Upper lobe of left lung (tissue), 6 donors: Measurements from ENCODE around the gene SEMA3A. TPM values are rescaled to one million over a fixed set of nuclear protein-coding genes. Genes with fewer than 3 reads are reported as not detected.

ENCODE experiments used
- ATAC-seq, 2 donors: fragments of 200-7000 bp; cut with Tn5 transposase; one replicate each; pipeline ENCODE4 v1.9.1; 2022; ENCODE audit warnings: mild to moderate bottlenecking in 2 of 2, moderate library complexity in 2 of 2; ENCODE audit not compliant: low FRiP score in 2 of 2
- DNase-seq, 2 donors: peaks; one replicate each; pipeline ENCODE4 v3.0.0-alpha.2; 2019 to 2020
- H3K27ac ChIP-seq, 4 donors: fragments of 200-600 bp; sonication (generic); one replicate each; pipeline ENCODE4 v1.5.1; 2016 to 2019
- H3K27me3 ChIP-seq, 4 donors: fragments of 200-600 bp; sonication (generic); one replicate each; pipeline ENCODE4 v1.5.1; 2017 to 2019
- H3K36me3 ChIP-seq, 4 donors: fragments of 200-600 bp; sonication (generic); one replicate each; pipeline ENCODE4 v1.5.1; 2016 to 2019
- H3K4me1 ChIP-seq, 4 donors: fragments of 200-600 bp; sonication (generic); one replicate each; pipeline ENCODE4 v1.5.1; 2018 to 2019
- H3K4me3 ChIP-seq, 4 donors: fragments of 200-600 bp; sonication (generic); one replicate each; pipeline ENCODE4 v1.5.1; 2017 to 2019; ENCODE audit warnings: mild to moderate bottlenecking in 2 of 4, moderate library complexity in 1 of 4
- H3K9me3 ChIP-seq, 4 donors: fragments of 200-600 bp; sonication (generic); one replicate each; pipeline ENCODE4 v1.5.1; 2018 to 2019
- EP300 ChIP-seq, 4 donors: sonication (generic); formaldehyde crosslinking; IDR thresholded peaks; one replicate each; pipeline ENCODE4 v1.5.1; 2017; ENCODE audit warnings: antibody characterized with exemption in 4 of 4, control low read depth in 2 of 4
- POLR2A ChIP-seq, 4 donors: fragments of 450-650 bp; IDR thresholded peaks; one replicate each; pipeline ENCODE4 v1.5.1; 2016 to 2017; ENCODE audit warnings: antibody characterized with exemption in 4 of 4, mild to moderate bottlenecking in 2 of 4
- POLR2AphosphoS5 ChIP-seq, 2 donors: sonication (generic); formaldehyde crosslinking; IDR thresholded peaks; one replicate each; pipeline ENCODE4 v1.5.1; 2017; ENCODE audit warnings: antibody characterized with exemption in 2 of 2
- WGBS, 2 donors: methylation state at CpG; one replicate each; pipeline ENCODE4 v1.1.5; 2017 to 2018; 5-methylcytosine and 5-hydroxymethylcytosine counted together
- total RNA-seq, 6 donors: library from RNA; depleted of rRNA in 4 of 6; stranded (reverse); fragments of >200 nt in 4 of 6; gene quantifications; one replicate each; pipeline versions ENCODE4 v1.1.0 to v1.2.1, GENCODE V29; 2016 to 2021
- TF ChIP-seq, protein P1 (sequence below), 6 experiments: fragments of 450-650 bp in 4 of 6; fragments of 200-600 bp in 2 of 6; sonication (generic) in 2 of 6; IDR thresholded peaks; one replicate each; pipeline ENCODE4 v1.5.1; 2016 to 2019; ENCODE audit warnings: antibody characterized with exemption in 6 of 6
- donor health status: DM: no; HTN: no; CAD: no; lungs with moderate emphysema.
- donor health status: DM: no; HTN: yes; CAD: no; lungs with severe emphysema.

Gene SEMA3A
- total RNA-seq, 6 donors from 2014 or later: 1.0 to 8.8 (median 3.1) TPM

- Histone ChIP-seq H3K4me3 (no peak overlapping the region), H3K27me3 (no peaks in the 10 kb centered on the region), H3K27ac (no peak overlapping the region), H3K9me3 (no peaks in the 10 kb centered on the region), H3K4me1 (no peaks in the 10 kb centered on the region), H3K36me3 (no peaks in the 10 kb centered on the region)
- ATAC-seq: no peak
- no peak for DNase-seq
- TF ChIP-seq, protein P1, sequence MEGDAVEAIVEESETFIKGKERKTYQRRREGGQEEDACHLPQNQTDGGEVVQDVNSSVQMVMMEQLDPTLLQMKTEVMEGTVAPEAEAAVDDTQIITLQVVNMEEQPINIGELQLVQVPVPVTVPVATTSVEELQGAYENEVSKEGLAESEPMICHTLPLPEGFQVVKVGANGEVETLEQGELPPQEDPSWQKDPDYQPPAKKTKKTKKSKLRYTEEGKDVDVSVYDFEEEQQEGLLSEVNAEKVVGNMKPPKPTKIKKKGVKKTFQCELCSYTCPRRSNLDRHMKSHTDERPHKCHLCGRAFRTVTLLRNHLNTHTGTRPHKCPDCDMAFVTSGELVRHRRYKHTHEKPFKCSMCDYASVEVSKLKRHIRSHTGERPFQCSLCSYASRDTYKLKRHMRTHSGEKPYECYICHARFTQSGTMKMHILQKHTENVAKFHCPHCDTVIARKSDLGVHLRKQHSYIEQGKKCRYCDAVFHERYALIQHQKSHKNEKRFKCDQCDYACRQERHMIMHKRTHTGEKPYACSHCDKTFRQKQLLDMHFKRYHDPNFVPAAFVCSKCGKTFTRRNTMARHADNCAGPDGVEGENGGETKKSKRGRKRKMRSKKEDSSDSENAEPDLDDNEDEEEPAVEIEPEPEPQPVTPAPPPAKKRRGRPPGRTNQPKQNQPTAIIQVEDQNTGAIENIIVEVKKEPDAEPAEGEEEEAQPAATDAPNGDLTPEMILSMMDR (IDR thresholded peaks at IDR 0.05): no peak
- TF ChIP-seq POLR2A (IDR thresholded peaks at IDR 0.05) (no peak), EP300 (IDR thresholded peaks at IDR 0.05) (no peak), POLR2AphosphoS5 (IDR thresholded peaks at IDR 0.05) (no peak)
- 35 to 38% methylated on average over 4 of the region's 4 CpGs for WGBS, 2 donors
These were observed 133.8 kb downstream of the SEMA3A start for GRCh38 chr7:84060760-84061261.

- Histone ChIP-seq H3K27me3 (no peaks in the 10 kb centered on the region), H3K27ac (no peak overlapping the region), H3K4me3 (no peak overlapping the region), H3K36me3 (no peaks in the 10 kb centered on the region), H3K4me1 (no peaks in the 10 kb centered on the region), H3K9me3 (no peaks in the 10 kb centered on the region)
- WGBS, 2 donors: 79 to 88% methylated on average over 1 of the region's 1 CpG
- DNase-seq: no peak
- TF ChIP-seq EP300 (IDR thresholded peaks at IDR 0.05) (no peak), POLR2A (IDR thresholded peaks at IDR 0.05) (no peak), POLR2AphosphoS5 (IDR thresholded peaks at IDR 0.05) (no peak)
- TF ChIP-seq, protein P1 (IDR thresholded peaks at IDR 0.05): no peak
- ATAC-seq: no peak
These were observed 134.6 kb downstream of the SEMA3A start for GRCh38 chr7:84060000-84060399.

DNA sequence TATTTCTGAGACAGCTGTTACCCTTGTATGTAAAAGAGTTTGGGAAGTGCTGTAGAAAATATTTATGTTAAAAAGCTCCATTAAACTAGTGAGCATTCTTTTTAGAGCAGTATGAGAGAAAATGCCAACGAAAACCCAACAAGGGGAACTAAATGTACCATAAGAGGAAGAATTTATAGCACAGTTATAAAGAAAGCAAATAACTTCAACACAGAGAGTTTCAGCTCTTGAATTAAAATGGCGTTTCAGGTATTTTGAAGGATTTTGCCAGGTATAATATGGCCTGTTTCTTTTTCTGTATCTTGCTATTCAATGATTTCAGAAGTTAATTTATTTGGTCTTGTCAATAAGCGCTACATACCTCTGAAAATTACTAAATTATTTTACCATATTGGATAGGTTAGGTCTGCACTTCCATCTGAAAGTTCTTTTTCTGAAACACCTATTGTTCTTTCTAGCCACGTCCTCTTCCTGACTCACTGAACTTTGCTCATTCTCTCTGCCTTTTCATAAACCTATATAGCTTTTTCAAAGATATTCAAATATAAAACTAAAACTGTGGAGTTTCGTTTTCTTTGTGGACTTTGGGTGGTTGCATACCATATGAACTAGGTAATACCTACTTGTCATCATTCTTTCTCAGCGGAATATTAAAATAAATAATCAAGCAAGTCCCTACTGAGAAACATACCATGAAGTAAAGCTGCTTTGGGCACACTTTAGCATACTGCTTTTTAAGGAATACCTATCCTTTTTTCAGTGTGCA, 136.1 kb downstream of the SEMA3A start:
- H3K4me3 ChIP-seq: no peak overlapping the region
- H3K9me3 ChIP-seq: no peaks in the 10 kb centered on the region
- no peak overlapping the region for H3K27ac ChIP-seq
- H3K4me1 ChIP-seq: no peaks in the 10 kb centered on the region
- DNase-seq: no peak
- no peaks in the 10 kb centered on the region for H3K27me3 ChIP-seq
- no peaks in the 10 kb centered on the region for H3K36me3 ChIP-seq
- TF ChIP-seq, protein P1 (IDR thresholded peaks at IDR 0.05): no peak
- no peak for TF ChIP-seq EP300 (IDR thresholded peaks at IDR 0.05)
- TF ChIP-seq POLR2AphosphoS5 (IDR thresholded peaks at IDR 0.05): no peak
- no peak for TF ChIP-seq POLR2A (IDR thresholded peaks at IDR 0.05)
- WGBS, 2 donors: 62 to 65% methylated on average over 6 of the region's 6 CpGs
- ATAC-seq: no peak

DNA sequence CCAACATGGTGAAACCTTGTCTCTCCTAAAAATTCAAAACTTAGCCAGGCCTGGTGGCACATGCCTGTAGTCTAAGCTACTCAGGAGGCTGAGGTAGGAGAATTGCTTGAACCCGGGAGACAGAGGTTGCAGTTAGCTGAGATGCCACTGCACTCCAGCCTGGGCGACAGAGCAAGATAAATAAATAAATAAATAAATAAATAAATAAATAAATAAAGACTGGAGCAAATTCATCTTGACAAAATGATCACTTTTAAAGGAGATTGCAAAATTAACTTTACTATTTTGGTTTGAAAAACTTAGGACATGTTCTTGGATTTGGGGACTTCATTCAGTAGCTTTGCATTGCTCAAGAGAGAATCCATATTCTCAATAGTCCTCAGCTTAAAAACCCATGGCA, 137.0 kb downstream of the SEMA3A start:
- 91 to 92% methylated on average over 2 of the region's 2 CpGs for WGBS, 2 donors
- TF ChIP-seq POLR2A (IDR thresholded peaks at IDR 0.05) (no peak), POLR2AphosphoS5 (IDR thresholded peaks at IDR 0.05) (no peak), EP300 (IDR thresholded peaks at IDR 0.05) (no peak)
- TF ChIP-seq, protein P1 (IDR thresholded peaks at IDR 0.05): no peak
- no peaks in the 10 kb centered on the region for H3K27me3 ChIP-seq
- no peak for ATAC-seq
- H3K27ac ChIP-seq: no peak overlapping the region
- no peak for DNase-seq
- H3K4me3 ChIP-seq: no peak overlapping the region
- no peaks in the 10 kb centered on the region for H3K36me3 ChIP-seq
- H3K9me3 ChIP-seq: no peaks in the 10 kb centered on the region
- no peaks in the 10 kb centered on the region for H3K4me1 ChIP-seq
